NCI-H1417 treated with DMSO at 0.1 percent for 48 hours (cell line): ENCODE results near the gene EIPR1.

Experiments used
- DNase-seq: peaks from one replicate; lab custom pipeline; 2025; lab: John Stamatoyannopoulos, UW

The EIPR1 gene

DNA sequence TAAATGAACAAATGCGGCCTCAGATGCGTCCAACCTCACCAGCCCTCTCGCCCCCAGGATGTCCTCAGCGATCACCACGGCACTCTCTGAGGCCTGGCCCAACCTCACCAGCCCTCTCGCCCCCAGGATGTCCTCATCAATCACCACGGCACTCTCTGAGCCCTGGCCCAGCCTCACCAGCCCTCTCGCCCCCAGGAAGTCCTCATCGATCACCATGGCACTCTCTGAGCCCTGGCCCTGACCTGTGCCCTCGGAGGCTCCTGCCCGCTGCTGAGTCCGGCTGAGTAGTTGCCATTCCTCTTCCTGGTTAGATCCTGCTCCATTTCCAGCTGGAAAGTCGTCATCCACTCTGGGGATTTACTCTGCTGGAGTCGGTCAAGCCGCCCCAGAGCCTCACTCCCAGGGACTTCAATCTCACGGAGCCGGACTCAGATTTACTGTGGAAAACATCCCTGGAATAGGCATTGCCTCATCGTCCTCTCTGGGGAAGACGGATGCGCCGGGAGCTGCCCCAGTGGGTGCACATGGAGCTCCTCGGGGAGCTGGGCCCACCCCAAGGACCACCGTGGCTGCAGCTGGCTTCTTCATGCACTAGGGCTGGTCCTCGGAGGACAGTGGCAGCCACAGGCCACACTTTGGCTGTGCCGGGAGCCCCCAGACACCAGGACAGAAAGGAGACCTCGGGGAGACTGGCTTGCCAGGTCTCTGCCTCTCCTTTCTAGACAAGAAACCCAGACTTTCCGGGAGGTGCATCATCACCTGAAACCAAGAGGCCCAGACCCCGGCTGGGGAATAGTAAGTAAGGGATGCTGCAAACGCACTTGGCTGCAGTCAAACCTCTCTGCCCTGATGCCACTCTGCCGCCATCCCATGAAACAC, 230.6 kb downstream of the EIPR1 start:
- DNase-seq, result no peak

- DNase-seq, result no peak
Measured at GRCh38 chr2:3146175-3146574, 231.4 kb downstream of the EIPR1 start.

DNA sequence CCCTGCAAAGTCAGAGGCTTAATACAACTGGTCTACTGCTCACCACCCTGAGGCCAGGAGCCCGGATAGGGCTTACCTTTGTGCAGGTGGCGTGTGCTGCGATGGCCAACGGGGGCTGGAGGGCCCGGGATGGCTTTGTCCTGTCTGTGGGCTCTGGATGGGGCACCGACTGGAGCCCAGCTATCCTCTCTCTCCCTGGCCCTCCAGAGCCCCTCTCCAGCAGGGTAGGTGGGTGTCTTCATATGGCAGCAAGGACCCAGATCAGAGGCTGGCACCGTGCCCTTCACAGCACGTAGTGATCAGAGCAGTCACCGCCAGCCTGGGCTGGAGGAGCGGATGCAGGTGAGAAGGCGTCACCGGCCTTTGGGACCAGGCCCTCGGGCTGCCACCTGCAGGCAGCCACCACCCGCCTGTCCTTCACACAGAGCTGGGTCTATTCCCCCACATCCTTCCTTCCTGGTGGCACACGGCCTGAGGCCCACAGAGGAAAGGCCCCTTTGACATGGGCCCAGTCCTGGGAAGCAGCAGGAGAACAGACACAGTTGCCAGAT, 232.1 kb downstream of the EIPR1 start:
- DNase-seq, result no peak

DNA sequence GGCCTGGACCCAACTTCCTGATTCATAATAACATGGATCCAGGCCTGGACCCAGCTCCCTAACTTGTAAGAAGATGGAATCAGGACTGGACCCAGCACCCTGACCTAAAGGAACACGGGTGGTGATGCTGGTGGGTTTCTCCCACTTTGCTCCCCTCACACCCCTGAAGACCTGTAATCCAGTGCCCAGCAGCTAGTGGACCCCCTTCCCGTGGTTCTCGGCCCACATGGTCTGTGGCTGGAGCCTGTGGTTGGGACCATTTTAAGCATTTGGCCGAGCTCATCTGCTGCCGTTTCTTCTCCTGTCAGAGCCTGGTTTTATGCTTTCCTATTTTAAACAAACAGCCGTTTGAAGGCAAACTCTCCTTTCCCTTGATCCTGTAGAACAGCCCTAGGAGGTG, 232.8 kb downstream of the EIPR1 start:
- DNase-seq, result no peak

DNA sequence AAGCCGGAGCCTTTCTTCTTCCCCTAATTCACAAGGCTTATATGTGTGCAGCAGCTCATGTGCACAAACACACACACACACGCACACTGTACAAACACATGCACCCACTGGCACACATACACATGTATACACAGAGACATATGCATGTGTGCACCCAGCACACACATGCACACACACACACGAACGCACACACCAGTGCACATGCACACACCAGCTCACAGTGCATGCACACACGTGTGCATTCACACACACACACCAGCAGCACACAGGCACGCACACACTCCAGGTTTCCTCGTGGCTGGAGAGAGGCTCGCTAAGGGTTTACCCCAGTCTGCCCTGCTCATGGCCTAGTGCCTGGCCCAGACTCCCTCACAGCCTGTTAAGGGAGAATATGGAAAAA, 234.0 kb downstream of the EIPR1 start:
- no peak for DNase-seq

DNA sequence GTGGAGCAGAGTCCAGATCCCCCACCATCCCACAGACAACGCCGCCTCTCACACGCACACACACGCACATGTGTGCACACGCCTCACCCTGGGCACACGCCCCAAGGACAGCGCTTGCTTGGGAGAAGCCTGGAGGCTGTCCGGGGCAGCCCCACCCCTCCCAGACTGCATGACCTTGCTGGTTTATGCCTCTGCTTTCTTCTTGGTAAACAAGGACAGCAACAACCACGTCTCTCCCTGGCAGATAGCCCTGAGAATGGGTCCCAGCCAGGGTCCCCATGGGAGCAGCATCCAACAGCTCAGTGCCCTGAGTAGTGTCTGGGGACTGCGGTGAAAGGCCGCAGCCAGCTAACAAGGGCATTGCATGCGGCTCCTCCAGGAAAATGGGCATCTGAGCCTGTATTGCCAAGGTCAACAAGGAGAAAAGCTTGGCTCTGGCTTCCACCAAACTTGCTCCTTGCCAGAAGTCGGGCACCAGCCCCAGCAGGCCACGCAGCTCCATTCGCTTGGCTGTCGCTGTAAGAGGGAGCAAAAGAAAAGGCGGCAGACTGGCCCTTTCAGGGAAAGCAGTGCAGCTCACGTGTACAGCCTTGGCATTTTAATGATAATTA, 234.6 kb downstream of the EIPR1 start:
- no peak for DNase-seq

DNA sequence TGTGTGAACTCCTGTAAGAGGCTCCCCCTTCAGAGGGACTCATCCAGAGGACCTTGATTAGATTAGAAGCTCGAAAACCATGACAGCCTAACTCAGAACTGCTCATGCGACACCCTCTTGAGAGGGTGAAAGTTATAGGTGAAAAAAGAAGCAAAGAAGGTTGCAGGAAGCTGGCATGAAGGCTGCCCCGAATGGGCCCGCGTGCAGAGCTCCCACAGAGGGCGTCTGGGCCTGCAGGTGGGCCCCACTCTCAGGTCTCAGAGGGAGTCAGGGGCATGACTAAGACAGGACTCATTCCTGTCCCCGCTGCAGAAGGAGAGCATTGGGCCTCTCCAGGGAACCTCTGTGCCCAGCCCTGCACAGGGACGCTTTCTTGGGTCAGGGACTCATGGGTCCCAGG, 235.4 kb downstream of the EIPR1 start:
- no peak for DNase-seq

GRCh38 chr2:3141696-3142095, 235.9 kb downstream of the EIPR1 start:
- no peak for DNase-seq

DNA sequence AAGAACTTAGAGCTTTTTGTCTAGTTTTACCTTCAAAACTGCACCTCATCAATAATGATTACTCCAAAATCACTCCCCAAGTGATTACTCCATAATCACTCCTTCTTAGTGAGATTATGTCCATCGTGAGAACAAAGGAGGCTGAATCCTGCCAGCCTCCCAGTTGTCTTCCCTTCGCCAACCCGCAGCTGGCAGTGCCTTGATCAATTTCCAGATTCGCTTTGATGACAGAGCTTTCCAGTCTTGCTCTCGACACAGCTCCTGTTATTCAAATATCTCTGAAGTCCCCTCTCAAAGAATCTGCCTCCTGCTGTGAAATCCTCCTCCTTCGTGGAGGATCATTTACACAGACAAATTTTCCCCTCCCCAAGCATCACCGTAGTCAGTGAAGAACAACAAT, 237.7 kb downstream of the EIPR1 start:
- no peak for DNase-seq
